A549 (cell line): ENCODE results near the gene PCDHA7.
"Not testable (repeated sequence)": the region's sequence is repeated elsewhere in the genome, so short reads cannot be mapped to it uniquely, and the experiment has no call there.

Source experiments
- CHD4 ChIP-seq: fragments of 200-600 bp; sonication (generic); IDR thresholded peaks from 2 replicates; pipeline ENCODE4 v1.6.1; 2016; ENCODE audit warnings: antibody characterized with exemption, mild to moderate bottlenecking, borderline replicate concordance
- MAFK ChIP-seq: fragments of 450-650 bp; IDR thresholded peaks from 2 replicates; pipeline ENCODE4 v1.6.1; 2014; ENCODE audit not compliant: partially characterized antibody
- POLR2A ChIP-seq: IDR thresholded peaks from 2 replicates; pipeline ENCODE4 v1.6.1; 2012; ENCODE audit warnings: mild to moderate bottlenecking, low read length
- TF ChIP-seq, protein P1 (sequence below): fragments of >200 bp; sonication (Bioruptor Twin); formaldehyde crosslinking; IDR thresholded peaks from 3 replicates; pipeline ENCODE4 v1.5.1; 2016
- TF ChIP-seq, protein P2 (sequence below): fragments of 250-450 bp; sonication (Bioruptor Pico); IDR thresholded peaks from 2 replicates; pipeline ENCODE4 v1.5.0; 2021; ENCODE audit warnings: mild to moderate bottlenecking, moderate library complexity, borderline replicate concordance

- not testable (repeated sequence) for TF ChIP-seq MAFK, POLR2A, CHD4
- TF ChIP-seq, protein P1, sequence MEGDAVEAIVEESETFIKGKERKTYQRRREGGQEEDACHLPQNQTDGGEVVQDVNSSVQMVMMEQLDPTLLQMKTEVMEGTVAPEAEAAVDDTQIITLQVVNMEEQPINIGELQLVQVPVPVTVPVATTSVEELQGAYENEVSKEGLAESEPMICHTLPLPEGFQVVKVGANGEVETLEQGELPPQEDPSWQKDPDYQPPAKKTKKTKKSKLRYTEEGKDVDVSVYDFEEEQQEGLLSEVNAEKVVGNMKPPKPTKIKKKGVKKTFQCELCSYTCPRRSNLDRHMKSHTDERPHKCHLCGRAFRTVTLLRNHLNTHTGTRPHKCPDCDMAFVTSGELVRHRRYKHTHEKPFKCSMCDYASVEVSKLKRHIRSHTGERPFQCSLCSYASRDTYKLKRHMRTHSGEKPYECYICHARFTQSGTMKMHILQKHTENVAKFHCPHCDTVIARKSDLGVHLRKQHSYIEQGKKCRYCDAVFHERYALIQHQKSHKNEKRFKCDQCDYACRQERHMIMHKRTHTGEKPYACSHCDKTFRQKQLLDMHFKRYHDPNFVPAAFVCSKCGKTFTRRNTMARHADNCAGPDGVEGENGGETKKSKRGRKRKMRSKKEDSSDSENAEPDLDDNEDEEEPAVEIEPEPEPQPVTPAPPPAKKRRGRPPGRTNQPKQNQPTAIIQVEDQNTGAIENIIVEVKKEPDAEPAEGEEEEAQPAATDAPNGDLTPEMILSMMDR, result not testable (repeated sequence)
- TF ChIP-seq, protein P2, sequence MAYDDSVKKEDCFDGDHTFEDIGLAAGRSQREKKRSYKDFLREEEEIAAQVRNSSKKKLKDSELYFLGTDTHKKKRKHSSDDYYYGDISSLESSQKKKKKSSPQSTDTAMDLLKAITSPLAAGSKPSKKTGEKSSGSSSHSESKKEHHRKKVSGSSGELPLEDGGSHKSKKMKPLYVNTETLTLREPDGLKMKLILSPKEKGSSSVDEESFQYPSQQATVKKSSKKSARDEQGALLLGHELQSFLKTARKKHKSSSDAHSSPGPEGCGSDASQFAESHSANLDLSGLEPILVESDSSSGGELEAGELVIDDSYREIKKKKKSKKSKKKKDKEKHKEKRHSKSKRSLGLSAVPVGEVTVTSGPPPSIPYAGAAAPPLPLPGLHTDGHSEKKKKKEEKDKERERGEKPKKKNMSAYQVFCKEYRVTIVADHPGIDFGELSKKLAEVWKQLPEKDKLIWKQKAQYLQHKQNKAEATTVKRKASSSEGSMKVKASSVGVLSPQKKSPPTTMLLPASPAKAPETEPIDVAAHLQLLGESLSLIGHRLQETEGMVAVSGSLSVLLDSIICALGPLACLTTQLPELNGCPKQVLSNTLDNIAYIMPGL, result not testable (repeated sequence)
Measured at GRCh38 chr5:140787849-140788504, 46.1 kb upstream of the PCDHA7 start.
